ENCODE measurements around the gene DDHD1.

DNA sequence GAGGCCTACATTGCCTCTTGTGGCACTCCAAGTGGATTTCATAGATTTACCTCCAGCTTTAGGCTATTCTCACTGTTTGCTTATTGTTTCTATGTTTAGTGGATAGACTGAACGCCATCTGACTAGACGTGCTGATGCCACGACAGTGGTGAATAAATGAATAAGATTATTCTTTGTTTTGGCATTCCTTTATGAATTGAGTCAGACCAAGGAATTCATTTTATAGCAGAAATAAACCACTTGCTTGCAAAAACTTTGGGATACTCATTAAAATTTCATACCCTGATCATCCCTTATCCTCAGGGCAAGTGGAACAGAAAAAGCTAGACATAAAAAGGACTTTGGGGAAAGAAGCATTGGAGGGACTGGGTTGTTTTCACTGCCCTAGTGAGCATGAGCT lies 130.5 kb downstream of the DDHD1 start:
- TF ChIP-seq, protein P1, sequence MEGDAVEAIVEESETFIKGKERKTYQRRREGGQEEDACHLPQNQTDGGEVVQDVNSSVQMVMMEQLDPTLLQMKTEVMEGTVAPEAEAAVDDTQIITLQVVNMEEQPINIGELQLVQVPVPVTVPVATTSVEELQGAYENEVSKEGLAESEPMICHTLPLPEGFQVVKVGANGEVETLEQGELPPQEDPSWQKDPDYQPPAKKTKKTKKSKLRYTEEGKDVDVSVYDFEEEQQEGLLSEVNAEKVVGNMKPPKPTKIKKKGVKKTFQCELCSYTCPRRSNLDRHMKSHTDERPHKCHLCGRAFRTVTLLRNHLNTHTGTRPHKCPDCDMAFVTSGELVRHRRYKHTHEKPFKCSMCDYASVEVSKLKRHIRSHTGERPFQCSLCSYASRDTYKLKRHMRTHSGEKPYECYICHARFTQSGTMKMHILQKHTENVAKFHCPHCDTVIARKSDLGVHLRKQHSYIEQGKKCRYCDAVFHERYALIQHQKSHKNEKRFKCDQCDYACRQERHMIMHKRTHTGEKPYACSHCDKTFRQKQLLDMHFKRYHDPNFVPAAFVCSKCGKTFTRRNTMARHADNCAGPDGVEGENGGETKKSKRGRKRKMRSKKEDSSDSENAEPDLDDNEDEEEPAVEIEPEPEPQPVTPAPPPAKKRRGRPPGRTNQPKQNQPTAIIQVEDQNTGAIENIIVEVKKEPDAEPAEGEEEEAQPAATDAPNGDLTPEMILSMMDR (IDR thresholded peaks at IDR 0.05; ENCODE audit: insufficient read depth, low read length) = no peak
- TF ChIP-seq POLR2AphosphoS5 (IDR thresholded peaks at IDR 0.05; ENCODE audit: low read depth) (no peak), GABPA (IDR thresholded peaks at IDR 0.05; ENCODE audit: low read depth) (no peak), SPI1 (IDR thresholded peaks at IDR 0.05; ENCODE audit: borderline replicate concordance, low read depth) (no peak)
- TF ChIP-seq, protein P2, sequence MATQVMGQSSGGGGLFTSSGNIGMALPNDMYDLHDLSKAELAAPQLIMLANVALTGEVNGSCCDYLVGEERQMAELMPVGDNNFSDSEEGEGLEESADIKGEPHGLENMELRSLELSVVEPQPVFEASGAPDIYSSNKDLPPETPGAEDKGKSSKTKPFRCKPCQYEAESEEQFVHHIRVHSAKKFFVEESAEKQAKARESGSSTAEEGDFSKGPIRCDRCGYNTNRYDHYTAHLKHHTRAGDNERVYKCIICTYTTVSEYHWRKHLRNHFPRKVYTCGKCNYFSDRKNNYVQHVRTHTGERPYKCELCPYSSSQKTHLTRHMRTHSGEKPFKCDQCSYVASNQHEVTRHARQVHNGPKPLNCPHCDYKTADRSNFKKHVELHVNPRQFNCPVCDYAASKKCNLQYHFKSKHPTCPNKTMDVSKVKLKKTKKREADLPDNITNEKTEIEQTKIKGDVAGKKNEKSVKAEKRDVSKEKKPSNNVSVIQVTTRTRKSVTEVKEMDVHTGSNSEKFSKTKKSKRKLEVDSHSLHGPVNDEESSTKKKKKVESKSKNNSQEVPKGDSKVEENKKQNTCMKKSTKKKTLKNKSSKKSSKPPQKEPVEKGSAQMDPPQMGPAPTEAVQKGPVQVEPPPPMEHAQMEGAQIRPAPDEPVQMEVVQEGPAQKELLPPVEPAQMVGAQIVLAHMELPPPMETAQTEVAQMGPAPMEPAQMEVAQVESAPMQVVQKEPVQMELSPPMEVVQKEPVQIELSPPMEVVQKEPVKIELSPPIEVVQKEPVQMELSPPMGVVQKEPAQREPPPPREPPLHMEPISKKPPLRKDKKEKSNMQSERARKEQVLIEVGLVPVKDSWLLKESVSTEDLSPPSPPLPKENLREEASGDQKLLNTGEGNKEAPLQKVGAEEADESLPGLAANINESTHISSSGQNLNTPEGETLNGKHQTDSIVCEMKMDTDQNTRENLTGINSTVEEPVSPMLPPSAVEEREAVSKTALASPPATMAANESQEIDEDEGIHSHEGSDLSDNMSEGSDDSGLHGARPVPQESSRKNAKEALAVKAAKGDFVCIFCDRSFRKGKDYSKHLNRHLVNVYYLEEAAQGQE (IDR thresholded peaks at IDR 0.05; ENCODE audit: insufficient replicate concordance, low read depth) = no peak

All from HL-60 (cell line).